ENCODE data around the gene DHRS12.
A peak's percentile ranks its signal among the peaks of the same experiment; 100 is the strongest.

Gene DHRS12

GRCh38 chr13:51807041-51807440 lies 3.1 kb upstream of the DHRS12 start:
- no peak for DNase-seq (ENCODE audit: low spot score)

GRCh38 chr13:51806566-51806965 lies 2.6 kb upstream of the DHRS12 start:
- peak; percentile 35 for DNase-seq (ENCODE audit: low spot score)

- DNase-seq (ENCODE audit: low spot score): no peak
Measured at GRCh38 chr13:51805925-51806324, 2.0 kb upstream of the DHRS12 start.

- DNase-seq (ENCODE audit: low spot score): no peak
Measured at GRCh38 chr13:51805313-51805712, 1.4 kb upstream of the DHRS12 start.

- peak; percentile 61 for DNase-seq (ENCODE audit: low spot score)
Measured at GRCh38 chr13:51804295-51805172, 571 bp upstream of the DHRS12 start.

GRCh38 chr13:51802631-51803418 lies 1.1 kb downstream of the DHRS12 start:
- DNase-seq (ENCODE audit: low spot score): peak; percentile 42

- peak; percentile 89 for DNase-seq (ENCODE audit: low spot score)
Measured at GRCh38 chr13:51801631-51802099, 2.3 kb downstream of the DHRS12 start.

- DNase-seq (ENCODE audit: low spot score): no peak
Measured at GRCh38 chr13:51800486-51800885, 3.5 kb downstream of the DHRS12 start.

GRCh38 chr13:51799261-51799660 lies 4.7 kb downstream of the DHRS12 start:
- no peak for DNase-seq (ENCODE audit: low spot score)

- DNase-seq (ENCODE audit: low spot score): peak; percentile 59
Measured at GRCh38 chr13:51797664-51798488, 6.1 kb downstream of the DHRS12 start.

GRCh38 chr13:51796546-51796945 lies 7.4 kb downstream of the DHRS12 start:
- DNase-seq (ENCODE audit: low spot score): no peak

GRCh38 chr13:51795419-51795818 lies 8.5 kb downstream of the DHRS12 start:
- no peak for DNase-seq (ENCODE audit: low spot score)

GRCh38 chr13:51794964-51795363 lies 9.0 kb downstream of the DHRS12 start:
- no peak for DNase-seq (ENCODE audit: low spot score)

- DNase-seq (ENCODE audit: low spot score): peak; percentile 81
Measured at GRCh38 chr13:51793570-51794271, 10.2 kb downstream of the DHRS12 start.

- no peak for DNase-seq (ENCODE audit: low spot score)
Measured at GRCh38 chr13:51786425-51787265, 17.3 kb downstream of the DHRS12 start.

GRCh38 chr13:51785712-51786424 lies 18.1 kb downstream of the DHRS12 start:
- DNase-seq (ENCODE audit: low spot score): peak; percentile 38

- DNase-seq (ENCODE audit: low spot score): no peak
Measured at GRCh38 chr13:51784097-51784496, 19.9 kb downstream of the DHRS12 start.

- no peak for DNase-seq (ENCODE audit: low spot score)
Measured at GRCh38 chr13:51783428-51784094, 20.4 kb downstream of the DHRS12 start.

GRCh38 chr13:51782026-51782710 lies 21.8 kb downstream of the DHRS12 start:
- DNase-seq (ENCODE audit: low spot score): no peak

All from pons (tissue), 1 donor.